ENCODE results near the gene KIAA0825. TPM values are rescaled to one million over a fixed set of nuclear protein-coding genes. Genes with fewer than 3 reads are reported as not detected.

The KIAA0825 gene
- total and polyA plus RNA-seq, 2 of the 8 experiments (the other 6 are each of a cell fraction or from before 2014, with no cell fraction given): 0.60 to 1.0 TPM

DNA sequence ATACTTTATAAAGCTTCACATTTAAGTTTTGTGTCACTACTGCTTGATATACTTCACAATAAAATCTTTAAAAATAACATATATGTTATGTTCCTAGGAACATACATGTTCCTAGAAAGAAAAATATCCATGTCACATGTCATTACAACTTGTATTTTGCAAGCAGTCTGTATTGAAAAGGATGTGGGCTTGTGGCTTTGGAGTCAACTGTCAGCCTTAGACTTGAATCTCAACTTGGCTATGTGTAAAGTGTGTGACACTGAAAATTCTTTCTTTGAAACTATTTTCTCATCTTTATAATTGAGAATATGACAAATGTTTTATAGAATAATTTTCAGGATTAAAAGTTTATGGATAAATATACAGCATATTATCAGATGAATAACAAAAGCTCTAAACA, 273.1 kb downstream of the KIAA0825 start:
- Histone ChIP-seq H3K4me2 (ENCODE audit: insufficient read depth in 1 of 2, low read depth in 2 of 2, low read length in 2 of 2) (no peak overlapping the region), H3K14ac (ENCODE audit: insufficient read length) (no peak overlapping the region), H3K79me1 (ENCODE audit: low read depth, low read length) (no peaks in the 10 kb centered on the region; the same call in 1 of the 2 replicates), H3K79me2 (ENCODE audit: control insufficient read depth in 1 of 2, insufficient read depth in 2 of 2, low read length in 2 of 2) (peaks cover 12 to 99% of the 10 kb centered on the region in 2 experiments), H2BK20ac (ENCODE audit: low read length) (no peak overlapping the region), H4K20me1 (replicated peaks in 1 of 2; ENCODE audit: control insufficient read depth in 1 of 2, insufficient read depth in 2 of 2, low read length in 2 of 2) (peaks cover 0 to 4% of the 10 kb centered on the region in 2 experiments), H3K27ac (ENCODE audit: low read depth, low read length) (no peak overlapping the region), H3K9ac (replicated peaks in 1 of 4; ENCODE audit: extremely low read depth in 1 of 4, low read depth in 3 of 4, low read length in 3 of 4) (no peak overlapping the region), H2AK5ac (ENCODE audit: low read depth, low read length) (no peak overlapping the region), H2BK5ac (ENCODE audit: low read depth, low read length) (no peak overlapping the region), H2BK12ac (ENCODE audit: low read depth, low read length) (no peak overlapping the region), H3K4ac (replicated peaks; ENCODE audit: insufficient read length, low read depth, low read length) (no peak overlapping the region), H3K18ac (ENCODE audit: extremely low read depth, low read length) (no peak overlapping the region), H2BK15ac (ENCODE audit: low read length) (no peak overlapping the region), H3K4me3 (ENCODE audit: extremely low read depth in 1 of 4, insufficient read depth in 2 of 4, low read depth in 3 of 4, low read length in 4 of 4) (no peak overlapping the region), H3K27me3 (replicated peaks in 1 of 4; ENCODE audit: control insufficient read depth in 3 of 4, extremely low read depth in 1 of 4, insufficient read depth in 3 of 4, low read length in 3 of 4) (no peaks in the 10 kb centered on the region), H3K36me3 (ENCODE audit: control insufficient read depth in 2 of 4, insufficient read depth in 4 of 4, low read length in 3 of 4) (peaks cover 0 to 37% (median 17%) of the 10 kb centered on the region in 4 experiments; a peak in 3 of 8 replicates), H3K4me1 (replicated peaks in 1 of 4; ENCODE audit: control insufficient read depth in 3 of 4, insufficient read depth in 4 of 4, low read length in 3 of 4) (no peaks in the 10 kb centered on the region), H3K56ac (replicated peaks; ENCODE audit: insufficient read length, low read depth, low read length) (no peak overlapping the region), H3K23me2 (ENCODE audit: low read depth, low read length) (no peaks in the 10 kb centered on the region), H2BK120ac (replicated peaks; ENCODE audit: low read depth, low read length) (no peak overlapping the region), H3K9me3 (ENCODE audit: insufficient read depth in 2 of 2, low read depth in 1 of 2, low read length in 1 of 2) (peaks cover 3 to 12% of the 10 kb centered on the region in 2 experiments), H4K5ac (ENCODE audit: insufficient read length, low read depth, low read length) (no peak overlapping the region), H3K23ac (ENCODE audit: insufficient read length) (no peak overlapping the region), H4K8ac (ENCODE audit: extremely low read depth, insufficient read depth, low read length) (no peak overlapping the region), H2AFZ (ENCODE audit: low read length) (no peak overlapping the region), H4K91ac (replicated peaks; ENCODE audit: insufficient read length, low read length) (no peak overlapping the region)
- TF ChIP-seq BRCA1 (IDR thresholded peaks at IDR 0.05; ENCODE audit: low read depth, low read length): no peak
- TF ChIP-seq HDAC6 (IDR thresholded peaks at IDR 0.05; ENCODE audit: low read depth, low read length): no peak
- peak in 1 of 2 experiments; percentile 46; a peak in 1 of 3 replicates for TF ChIP-seq POLR2A (IDR thresholded peaks at IDR 0.05; ENCODE audit: control extremely low read depth in 1 of 2, low read depth in 2 of 2, low read length in 2 of 2)
- CTCF ChIA-PET (ENCODE audit: partially characterized antibody): no interaction called here
- FAIRE-seq: no peak
- POLR2A ChIA-PET (ENCODE audit: partially characterized antibody): interaction anchor here (0.6 to 8.8 kb wide), 9 partner anchors 7 to 36 kb away, joined by 3 to 93 read pairs (median 4); no protein-coding TSS in a partner anchor
- no peak for DNase-seq (ENCODE audit: low read depth in 1 of 2, low spot score in 2 of 2)
